Ovary (tissue), 9 donors: Measurements from ENCODE around the gene DCN. TPM values are rescaled to one million over a fixed set of nuclear protein-coding genes. Genes with fewer than 3 reads are reported as not detected.

Experiments
- DNase-seq, 5 donors: peaks; one replicate each; pipeline ENCODE4 v3.0.0-alpha.2; 2019 to 2020
- H3K27ac ChIP-seq, 2 donors: fragments of 200-600 bp; one replicate each; pipeline versions ENCODE4 v1.5.1 to v1.8.0; 2019 to 2022
- H3K27me3 ChIP-seq: fragments of 200-600 bp; one replicate; pipeline ENCODE4 v1.8.0; 2022
- H3K36me3 ChIP-seq: fragments of 200-600 bp; sonication (generic); one replicate; pipeline ENCODE4 v1.5.1; 2019
- H3K4me1 ChIP-seq: one replicate; pipeline ENCODE4 v1.8.1; 2013; ENCODE audit warnings: mild to moderate bottlenecking, moderate library complexity; ENCODE audit not compliant: insufficient read depth
- H3K4me3 ChIP-seq: fragments of 200-600 bp; sonication (generic); one replicate; pipeline ENCODE4 v1.5.1; 2017
- H3K9me3 ChIP-seq, 2 donors: fragments of 200-600 bp in 1 of 2; sonication (generic) in 1 of 2; one replicate each; pipeline versions ENCODE4 v1.5.1 to v1.8.1; 2013 to 2019; ENCODE audit warnings: mild to moderate bottlenecking in 1 of 2, moderate library complexity in 1 of 2
- EP300 ChIP-seq: sonication (generic); formaldehyde crosslinking; IDR thresholded peaks from one replicate; pipeline ENCODE4 v1.6.1; 2017; ENCODE audit warnings: antibody characterized with exemption
- POLR2A ChIP-seq: fragments of 450-650 bp; IDR thresholded peaks from one replicate; pipeline ENCODE4 v1.6.1; 2017; ENCODE audit warnings: antibody characterized with exemption, mild to moderate bottlenecking, moderate library complexity
- WGBS, 3 donors: extraction: QIAGEN DNeasy Blood & Tissue Kit in 1 of 3; methylation state at CpG; one replicate each; pipeline versions ENCODE4 v1.1.5 to v1.1.7; 2013 to 2017; 5-methylcytosine and 5-hydroxymethylcytosine counted together
- intact Hi-C, 4 donors: fragments of 100-400 bp; cut with DNase I; formaldehyde crosslinking; loops; one replicate each; pipeline versions ENCODE4 v1.11.0 to v1.15.1; 2022 to 2023
- polyA plus RNA-seq, 2 donors: library from polyadenylated mRNA; stranded (reverse); fragments of 200-250 nt in 1 of 2; fragments of 350-450 nt in 1 of 2; fragmentation: Illumina TruSeq in 1 of 2; extraction: RNeasy Lipid Tissue Mini Kit (QIAGEN cat#74804) in 1 of 2; gene quantifications; one replicate each; pipeline ENCODE4 v1.2.3, GENCODE V29; 2013 to 2014
- total RNA-seq, 7 donors: library from RNA; depleted of rRNA in 2 of 7; stranded (reverse); fragments of >200 nt in 2 of 7; fragmentation: NEBNext Ultra II Directional in 3 of 7; extraction: Animal tissue kit (Norgen Biotek cat#: 25700) in 3 of 7; gene quantifications; one replicate each; pipeline versions ENCODE4 v1.1.0 to v1.2.4, GENCODE V29; 2016 to 2023
- TF ChIP-seq, protein P1 (sequence below), 3 donors: fragments of 450-650 bp in 2 of 3; fragments of 200-600 bp in 1 of 3; IDR thresholded peaks; one replicate each; pipeline versions ENCODE4 v1.5.1 to v1.8.0; 2016 to 2022; ENCODE audit warnings: antibody characterized with exemption in 3 of 3, mild to moderate bottlenecking in 1 of 3
- donor health status: DM: no; HTN: no; CAD: no; lungs with moderate emphysema.
- donor health status: DM: no; HTN: no; CAD: no.
- donor health status: Bipolar disorder and iron deficiency.
- donor health status: DM: yes; HTN: yes; CAD: no.
- donor health status: DM: no; HTN: no; CAD: no.
- donor health status: DM: yes; HTN: yes; CAD: no.

The DCN gene
- total and polyA plus RNA-seq, 9 donors = 1,911 to 5,778 (median 2,871) TPM

DNA sequence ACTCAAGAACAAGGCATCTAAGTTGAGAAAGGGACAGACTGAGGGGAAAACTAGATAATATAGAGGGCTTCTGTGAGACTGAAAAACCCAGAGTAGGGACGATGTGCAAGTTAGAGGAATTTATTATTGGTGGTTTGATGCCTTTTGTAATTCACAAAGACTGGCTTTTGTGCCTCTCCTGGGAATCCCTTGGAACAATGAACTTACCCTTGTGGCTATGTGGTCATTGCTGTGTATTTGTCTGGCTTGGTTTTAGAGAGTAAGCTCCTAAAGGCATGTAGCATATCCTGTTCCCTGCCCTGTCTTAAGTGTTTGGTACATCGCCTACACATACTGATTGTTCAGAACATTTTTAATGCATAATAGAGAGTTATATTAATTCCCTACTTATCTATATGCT is 26.6 kb downstream of the DCN start:
- H3K36me3 ChIP-seq = no peaks in the 10 kb centered on the region
- no peak overlapping the region for H3K27ac ChIP-seq
- intact Hi-C loops = no loop called here
- TF ChIP-seq POLR2A (no peak), EP300 (no peak)
- TF ChIP-seq, protein P1, sequence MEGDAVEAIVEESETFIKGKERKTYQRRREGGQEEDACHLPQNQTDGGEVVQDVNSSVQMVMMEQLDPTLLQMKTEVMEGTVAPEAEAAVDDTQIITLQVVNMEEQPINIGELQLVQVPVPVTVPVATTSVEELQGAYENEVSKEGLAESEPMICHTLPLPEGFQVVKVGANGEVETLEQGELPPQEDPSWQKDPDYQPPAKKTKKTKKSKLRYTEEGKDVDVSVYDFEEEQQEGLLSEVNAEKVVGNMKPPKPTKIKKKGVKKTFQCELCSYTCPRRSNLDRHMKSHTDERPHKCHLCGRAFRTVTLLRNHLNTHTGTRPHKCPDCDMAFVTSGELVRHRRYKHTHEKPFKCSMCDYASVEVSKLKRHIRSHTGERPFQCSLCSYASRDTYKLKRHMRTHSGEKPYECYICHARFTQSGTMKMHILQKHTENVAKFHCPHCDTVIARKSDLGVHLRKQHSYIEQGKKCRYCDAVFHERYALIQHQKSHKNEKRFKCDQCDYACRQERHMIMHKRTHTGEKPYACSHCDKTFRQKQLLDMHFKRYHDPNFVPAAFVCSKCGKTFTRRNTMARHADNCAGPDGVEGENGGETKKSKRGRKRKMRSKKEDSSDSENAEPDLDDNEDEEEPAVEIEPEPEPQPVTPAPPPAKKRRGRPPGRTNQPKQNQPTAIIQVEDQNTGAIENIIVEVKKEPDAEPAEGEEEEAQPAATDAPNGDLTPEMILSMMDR (IDR thresholded peaks at IDR 0.05) = no peak
- H3K27me3 ChIP-seq = no peaks in the 10 kb centered on the region
- H3K4me1 ChIP-seq = no peaks in the 10 kb centered on the region
- H3K4me3 ChIP-seq = no peak overlapping the region
- WGBS, 3 donors = 82 to 93% (median 91%) methylated on average over 2 of the region's 2 CpGs
- H3K9me3 ChIP-seq = no peaks in the 10 kb centered on the region
- no peak for DNase-seq

DNA sequence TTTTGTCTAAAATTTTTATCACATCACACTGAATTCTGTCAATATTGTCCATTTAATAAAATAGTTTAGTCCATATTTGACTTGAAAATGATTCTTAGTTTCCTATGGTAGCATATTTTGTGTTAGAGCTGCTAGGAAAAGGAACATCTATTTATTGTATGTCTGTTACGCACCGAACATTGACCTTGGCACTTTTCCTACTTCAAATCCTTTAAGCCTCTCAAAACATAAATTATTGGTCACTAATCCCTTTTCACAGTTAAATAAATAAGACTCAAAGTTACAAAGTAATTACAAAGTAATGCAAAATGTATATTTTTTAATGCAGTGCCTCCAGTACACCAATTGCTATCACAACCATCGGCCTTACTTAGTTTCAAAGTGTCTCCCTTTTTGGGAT is 28.5 kb downstream of the DCN start:
- Histone ChIP-seq H3K4me1 (no peaks in the 10 kb centered on the region), H3K36me3 (no peaks in the 10 kb centered on the region), H3K27ac (no peak overlapping the region), H3K27me3 (no peaks in the 10 kb centered on the region), H3K4me3 (no peak overlapping the region), H3K9me3 (no peaks in the 10 kb centered on the region)
- 68 to 69% (median 68%) methylated on average over 3 of the region's 3 CpGs for WGBS, 3 donors
- no peak for DNase-seq
- intact Hi-C loops = no loop called here
- TF ChIP-seq, protein P1 (IDR thresholded peaks at IDR 0.05) = no peak
- TF ChIP-seq EP300 (no peak), POLR2A (no peak)

DNA sequence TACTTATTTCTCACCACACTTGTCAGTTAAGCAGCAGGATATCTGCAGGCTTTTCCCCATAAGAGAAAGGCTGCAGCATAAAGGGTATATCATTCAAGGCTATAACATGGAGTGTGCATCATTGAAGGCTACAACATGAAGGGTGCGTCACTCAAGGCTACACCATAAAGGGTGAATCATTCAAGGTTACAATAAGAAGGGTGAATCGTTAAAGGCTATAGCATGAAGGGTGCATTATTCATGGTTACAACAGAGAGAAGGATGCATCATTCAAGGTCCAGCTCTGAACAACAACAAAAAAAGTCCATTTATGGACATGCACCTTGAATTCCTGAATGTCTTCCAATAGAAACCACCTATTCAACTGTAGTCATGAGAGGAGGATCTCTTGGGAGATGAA is 38.6 kb downstream of the DCN start:
- Histone ChIP-seq H3K4me1 (peaks cover 12% of the 10 kb centered on the region), H3K9me3 (no peaks in the 10 kb centered on the region), H3K27ac (no peak overlapping the region), H3K4me3 (no peak overlapping the region), H3K27me3 (no peaks in the 10 kb centered on the region), H3K36me3 (no peaks in the 10 kb centered on the region)
- no peak for DNase-seq
- intact Hi-C loops = no loop called here
- WGBS, 3 donors = 53 to 63% (median 61%) methylated on average over 2 of the region's 2 CpGs
- no peak for TF ChIP-seq EP300
- no peak for TF ChIP-seq POLR2A

DNA sequence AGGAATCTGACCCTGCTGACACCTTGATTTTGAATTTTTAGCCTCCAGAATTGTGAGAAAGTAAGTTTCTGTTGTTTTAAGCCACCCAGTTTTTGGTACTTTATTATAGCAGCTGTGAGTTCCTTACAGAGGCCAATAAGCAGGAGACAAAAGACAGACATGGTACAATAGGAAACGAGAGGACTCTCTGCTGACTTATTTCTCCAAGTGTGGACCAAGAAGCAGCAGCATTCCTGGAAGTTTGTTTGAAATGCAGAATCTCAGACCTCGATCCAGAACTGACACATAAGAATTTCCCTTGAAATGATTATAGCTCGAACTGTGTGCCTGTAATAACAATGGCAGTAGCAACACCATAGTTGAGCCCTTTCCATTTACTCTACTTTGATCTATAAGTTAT is 39.4 kb downstream of the DCN start:
- intact Hi-C loops = no loop called here
- Histone ChIP-seq H3K9me3 (no peaks in the 10 kb centered on the region), H3K27ac (peak overlapping the region in 1 of 2 donors; percentile 83), H3K27me3 (no peaks in the 10 kb centered on the region), H3K36me3 (no peaks in the 10 kb centered on the region), H3K4me1 (peaks cover 14% of the 10 kb centered on the region), H3K4me3 (no peak overlapping the region)
- 37 to 47% (median 39%) methylated on average over 3 of the region's 3 CpGs for WGBS, 3 donors
- no peak for TF ChIP-seq POLR2A
- TF ChIP-seq EP300 = no peak
- TF ChIP-seq, protein P1 (IDR thresholded peaks at IDR 0.05) = no peak
- no peak for DNase-seq

DNA sequence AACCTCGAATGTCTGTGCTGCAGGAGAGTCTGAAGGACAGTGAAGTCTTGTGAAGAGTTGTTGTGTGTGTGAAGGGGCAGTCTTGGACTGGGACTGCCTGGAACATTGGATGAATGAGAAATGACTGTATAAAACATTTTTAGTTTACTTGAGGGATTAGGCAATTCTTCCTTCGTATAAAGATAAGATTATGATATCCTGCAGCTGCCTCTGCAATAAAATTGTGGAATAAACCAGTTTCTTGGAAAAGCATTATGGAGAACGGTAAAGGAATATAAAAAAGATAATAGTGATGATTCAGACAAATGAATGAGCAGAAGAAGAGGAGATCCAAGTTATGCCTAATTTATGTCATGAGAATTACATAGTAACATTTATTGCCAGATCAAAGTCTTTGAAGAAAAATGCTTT is 40.4 kb downstream of the DCN start:
- peak in 3 of 5 donors; percentile 40 to 57 (median 43) for DNase-seq
- intact Hi-C loops = no loop called here
- 4 to 10% (median 7%) methylated on average over 3 of the region's 3 CpGs for WGBS, 3 donors
- Histone ChIP-seq H3K9me3 (no peaks in the 10 kb centered on the region), H3K4me1 (peaks cover 15% of the 10 kb centered on the region), H3K27ac (peak overlapping the region in 1 of 2 donors; percentile 83), H3K27me3 (no peaks in the 10 kb centered on the region), H3K4me3 (no peak overlapping the region), H3K36me3 (no peaks in the 10 kb centered on the region)
- TF ChIP-seq, protein P1 (IDR thresholded peaks at IDR 0.05) = no peak
- TF ChIP-seq EP300 = no peak
- no peak for TF ChIP-seq POLR2A
